HG03039 (cell line): ENCODE data around the gene FAM227A.

Experiments
- ATAC-seq: cut with Tn5 transposase; IDR thresholded peaks from one replicate; pipeline ENCODE4 v1.9.1; 2021; ENCODE audit warnings: mild to moderate bottlenecking, moderate library complexity; ENCODE audit not compliant: unreplicated experiment

FAM227A gene

GRCh38 chr22:38656256-38657044, at the start of gene FAM227A, which contains the start of gene CBY1:
Gene FAM227A (minus strand): TSS chr22:38656392. CDS start chr22:38650168, 6,224 bp downstream.
Gene CBY1 (plus strand): TSS chr22:38656638. CDS start chr22:38668055, 11,417 bp downstream.
- ATAC-seq, result peak; percentile 63

- peak; percentile 59 for ATAC-seq
Measured at GRCh38 chr22:38705235-38706100, 49.3 kb upstream of the FAM227A start, which contains the start of gene GTPBP1. Gene GTPBP1 (plus strand): TSS chr22:38705944. CDS start chr22:38705956, 12 bp downstream.

- no peak for ATAC-seq
Measured at GRCh38 chr22:38704654-38705234, 48.6 kb upstream of the FAM227A start.

GRCh38 chr22:38700789-38701628, 44.8 kb upstream of the FAM227A start, which contains the start of gene JOSD1:
Gene JOSD1 (minus strand): TSS chr22:38700943. CDS start chr22:38699987, 956 bp downstream.
- ATAC-seq, result peak; percentile 34

GRCh38 chr22:38700270-38700788, 44.1 kb upstream of the FAM227A start:
- ATAC-seq, result no peak

GRCh38 chr22:38699784-38700183, 43.6 kb upstream of the FAM227A start:
- no peak for ATAC-seq

- ATAC-seq, result no peak
Measured at GRCh38 chr22:38699143-38699542, 43.0 kb upstream of the FAM227A start.

GRCh38 chr22:38698407-38699094, 42.4 kb upstream of the FAM227A start:
- ATAC-seq, result no peak

GRCh38 chr22:38697425-38698089, 41.4 kb upstream of the FAM227A start:
- ATAC-seq, result no peak

GRCh38 chr22:38696606-38697424, 40.6 kb upstream of the FAM227A start:
- no peak for ATAC-seq

- ATAC-seq, result no peak
Measured at GRCh38 chr22:38694940-38695339, 38.7 kb upstream of the FAM227A start.

GRCh38 chr22:38694049-38694448, 37.9 kb upstream of the FAM227A start:
- no peak for ATAC-seq

- no peak for ATAC-seq
Measured at GRCh38 chr22:38689651-38690050, 33.5 kb upstream of the FAM227A start.

- ATAC-seq, result no peak
Measured at GRCh38 chr22:38685761-38686160, 29.6 kb upstream of the FAM227A start.

GRCh38 chr22:38684895-38685294, 28.7 kb upstream of the FAM227A start:
- no peak for ATAC-seq

- peak; percentile 87 for ATAC-seq
Measured at GRCh38 chr22:38681582-38682335, 25.6 kb upstream of the FAM227A start, which contains the start of gene TOMM22. Gene TOMM22 (plus strand): TSS chr22:38681957. CDS start chr22:38681979, 22 bp downstream.

GRCh38 chr22:38675833-38676232, 19.6 kb upstream of the FAM227A start:
- no peak for ATAC-seq
